Head of caudate nucleus (tissue), 42 donors: ENCODE measurements around the gene PSMD5.
A peak's percentile ranks its signal among the peaks of the same experiment; 100 is the strongest.

Experiments
- DNase-seq, 42 donors: peaks; one replicate each; pipeline versions ENCODE4 v3.0.0 to v3.0.0-alpha.2; 2020 to 2021; ENCODE audit warnings: mixed read lengths in 7 of 42
- intact Hi-C: fragments of 100-400 bp; cut with DNase I; formaldehyde crosslinking; loops from one replicate; pipeline ENCODE4 v1.15.0; 2022

Gene PSMD5

GRCh38 chr9:120875954-120876841 lies 33.5 kb upstream of the PSMD5 start:
- intact Hi-C loops: loop anchor here (5.0 kb wide), 1 partner anchor 61 kb away; no protein-coding TSS in a partner anchor
- DNase-seq: peak; percentile 74 to 96 (median 86)

DNA sequence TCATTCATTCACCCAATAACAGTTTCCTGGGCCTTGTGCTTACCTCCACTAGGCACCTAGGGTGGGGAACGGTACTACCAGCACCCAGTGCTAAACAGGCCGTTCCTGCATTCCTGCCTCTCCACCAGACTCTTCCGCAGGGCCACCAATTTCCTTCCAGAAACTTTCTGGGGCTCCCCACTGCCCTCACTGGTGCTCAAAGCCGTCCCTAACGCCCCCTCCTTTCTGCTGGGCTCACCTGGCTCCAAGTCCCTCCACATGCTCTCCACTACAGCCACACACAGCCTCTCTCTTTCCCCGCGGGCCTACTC lies 32.9 kb upstream of the PSMD5 start:
- intact Hi-C loops: loop anchor here (5.0 kb wide), 1 partner anchor 62 kb away; no protein-coding TSS in a partner anchor
- DNase-seq: no peak

GRCh38 chr9:120875195-120875565 lies 32.5 kb upstream of the PSMD5 start:
- intact Hi-C loops: loop anchor here (5.0 kb wide), 1 partner anchor 62 kb away; no protein-coding TSS in a partner anchor

DNA sequence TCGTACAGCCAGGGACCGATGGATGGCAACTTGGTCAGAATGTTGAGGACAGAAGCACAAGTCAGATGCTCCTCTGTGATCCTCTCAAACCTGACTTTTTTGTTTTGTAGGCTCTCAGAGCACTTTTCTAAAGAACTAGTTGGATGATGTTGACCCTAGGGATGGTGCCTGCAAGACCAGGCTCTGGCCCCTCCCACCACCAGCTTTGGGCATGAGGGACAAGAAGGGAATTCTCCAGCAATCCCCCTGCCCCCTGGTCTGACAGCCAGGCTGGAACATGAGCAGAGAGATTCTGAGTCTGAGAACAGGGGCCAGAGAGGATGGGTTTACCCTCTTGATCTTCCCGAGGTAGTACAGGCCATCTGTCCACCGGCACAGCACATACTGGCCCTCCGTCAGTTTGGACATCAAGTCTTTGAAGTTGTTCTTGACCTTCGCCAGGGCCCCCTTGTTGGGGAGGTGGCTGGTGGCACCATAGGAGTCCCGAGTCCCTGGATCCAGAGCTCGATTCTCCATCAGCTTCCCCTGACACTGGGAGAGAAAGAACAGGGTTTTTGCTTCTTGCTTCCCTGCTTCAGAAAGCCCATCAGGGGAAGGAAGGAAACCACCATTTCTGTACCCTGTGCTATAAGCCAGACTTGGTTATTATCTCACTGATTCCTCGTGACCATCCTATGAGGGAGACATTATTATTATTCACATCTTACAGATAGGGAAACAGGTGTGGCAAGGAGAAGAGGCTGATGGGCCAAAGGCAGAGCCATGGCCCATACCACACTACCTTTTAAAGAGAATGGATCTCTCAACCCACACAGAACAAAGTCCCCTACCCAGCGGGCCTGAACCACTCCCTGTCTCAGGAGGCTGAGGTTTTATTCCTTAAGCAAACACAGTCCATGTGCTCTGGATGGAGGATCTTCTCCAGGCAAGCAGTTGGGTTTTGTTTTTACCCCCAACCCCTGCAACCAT lies 31.8 kb upstream of the PSMD5 start:
- intact Hi-C loops: loop anchor here (5.0 kb wide), 1 partner anchor 63 kb away; no protein-coding TSS in a partner anchor
- no peak for DNase-seq

More at GRCh38 chr9:120875195-120875565, 32.5 kb upstream of the PSMD5 start:
- no peak for DNase-seq

- intact Hi-C loops: no loop called here
- DNase-seq: no peak
These were observed 30.8 kb upstream of the PSMD5 start for GRCh38 chr9:120873512-120873911.

GRCh38 chr9:120872791-120873502 lies 30.2 kb upstream of the PSMD5 start:
- DNase-seq: no peak
- intact Hi-C loops: no loop called here

GRCh38 chr9:120870206-120870605 lies 27.5 kb upstream of the PSMD5 start:
- DNase-seq: no peak
- intact Hi-C loops: no loop called here

- no peak for DNase-seq
- intact Hi-C loops: no loop called here
These were observed 27.0 kb upstream of the PSMD5 start for GRCh38 chr9:120869726-120870125.

GRCh38 chr9:120869360-120869687 lies 26.6 kb upstream of the PSMD5 start:
- intact Hi-C loops: no loop called here
- DNase-seq: no peak

GRCh38 chr9:120868676-120869359 lies 26.1 kb upstream of the PSMD5 start:
- intact Hi-C loops: no loop called here

DNA sequence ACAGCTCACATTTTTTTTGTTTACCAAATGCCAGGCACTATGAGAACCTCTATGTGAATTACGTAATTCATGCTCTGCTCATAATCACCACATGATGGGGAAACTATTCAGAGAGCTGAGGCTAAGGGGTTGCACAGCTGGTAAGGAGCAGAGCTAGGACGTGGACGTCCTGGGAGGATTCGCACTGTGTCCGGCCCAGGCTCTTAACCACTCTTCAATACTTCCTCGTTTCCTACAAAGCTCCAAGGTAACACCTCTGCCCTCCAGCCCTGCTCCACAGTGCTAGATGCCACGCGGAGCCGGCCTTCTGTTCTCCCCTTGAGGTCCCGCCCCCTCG lies 25.6 kb upstream of the PSMD5 start:
- no peak for DNase-seq
- intact Hi-C loops: no loop called here

More at GRCh38 chr9:120868676-120869359, 26.1 kb upstream of the PSMD5 start:
- DNase-seq: peak; percentile 87 to 98 (median 94)

DNA sequence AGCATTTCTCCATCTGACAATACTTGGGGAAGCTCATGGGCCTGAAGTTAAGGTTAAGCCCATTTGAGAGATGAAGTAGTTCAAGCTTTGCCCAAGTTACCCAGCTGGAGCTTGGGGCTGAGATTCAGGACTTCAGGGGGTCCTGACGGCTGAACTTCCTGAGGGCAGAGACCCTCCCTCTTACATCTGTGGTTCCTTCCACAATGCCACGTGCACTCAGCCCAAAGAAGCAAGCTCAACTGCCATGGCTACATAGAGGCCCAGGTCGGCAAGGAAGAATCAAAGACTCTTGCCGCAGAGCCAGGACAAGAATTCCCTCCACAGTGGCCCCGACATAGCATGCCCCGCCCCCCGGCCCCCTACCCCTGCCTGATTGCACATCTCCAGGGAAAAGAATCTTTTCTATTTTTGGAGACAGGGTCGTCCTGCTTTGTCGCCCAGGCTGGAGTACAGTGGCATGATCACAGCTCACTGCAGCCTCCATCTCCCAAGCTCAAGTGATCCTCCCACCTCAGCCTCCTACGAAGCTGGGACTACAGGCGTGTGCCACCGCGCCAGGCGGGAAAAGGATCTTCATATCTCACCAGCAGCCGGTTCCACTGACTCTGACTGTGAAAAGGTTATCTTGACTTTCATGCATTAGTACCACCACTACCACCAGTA lies 25.1 kb upstream of the PSMD5 start:
- DNase-seq: no peak
- intact Hi-C loops: no loop called here

DNA sequence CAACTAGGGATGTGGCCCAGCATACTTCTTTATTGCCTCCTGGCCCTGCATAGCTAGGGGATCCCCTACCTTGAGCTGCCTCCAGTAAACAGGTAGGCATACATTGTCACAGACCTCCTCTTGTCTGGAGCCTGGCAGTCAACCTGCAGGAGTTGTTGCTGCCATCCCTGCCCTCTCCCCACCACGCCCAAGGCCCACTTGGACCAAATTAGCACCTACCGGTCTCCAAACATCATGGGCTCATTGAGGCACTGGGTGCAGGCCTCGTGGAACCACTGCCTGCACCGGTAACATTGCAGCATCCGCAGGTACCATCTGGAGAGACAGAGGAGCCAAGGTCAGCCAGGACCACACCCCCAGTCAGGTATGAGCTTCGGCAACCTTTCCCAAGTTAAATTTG lies 23.9 kb upstream of the PSMD5 start:
- no peak for DNase-seq
- intact Hi-C loops: no loop called here

DNA sequence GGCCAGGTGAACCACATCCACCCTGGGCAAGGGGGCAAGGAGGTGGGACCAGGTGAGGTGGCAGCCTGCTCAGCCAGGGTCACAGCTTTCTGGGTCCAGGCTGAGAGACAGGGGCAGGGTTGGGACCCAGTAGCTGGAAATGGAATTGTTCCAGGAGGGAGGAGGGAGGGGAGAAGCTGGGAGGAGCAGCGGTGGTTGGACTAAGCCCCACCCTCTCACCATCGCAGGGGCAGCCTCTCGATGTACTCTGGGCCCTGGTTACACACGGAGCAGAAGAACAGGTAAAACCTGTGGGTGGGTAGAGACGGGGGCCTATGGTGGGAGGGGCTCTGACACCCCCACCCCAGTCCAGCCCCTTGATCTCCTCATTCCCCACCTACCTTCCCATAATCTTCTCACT lies 23.1 kb upstream of the PSMD5 start:
- no peak for DNase-seq
- intact Hi-C loops: no loop called here

GRCh38 chr9:120865176-120865575 lies 22.5 kb upstream of the PSMD5 start:
- no peak for DNase-seq
- intact Hi-C loops: no loop called here

GRCh38 chr9:120864719-120865118 lies 22.0 kb upstream of the PSMD5 start:
- no peak for DNase-seq
- intact Hi-C loops: no loop called here

DNA sequence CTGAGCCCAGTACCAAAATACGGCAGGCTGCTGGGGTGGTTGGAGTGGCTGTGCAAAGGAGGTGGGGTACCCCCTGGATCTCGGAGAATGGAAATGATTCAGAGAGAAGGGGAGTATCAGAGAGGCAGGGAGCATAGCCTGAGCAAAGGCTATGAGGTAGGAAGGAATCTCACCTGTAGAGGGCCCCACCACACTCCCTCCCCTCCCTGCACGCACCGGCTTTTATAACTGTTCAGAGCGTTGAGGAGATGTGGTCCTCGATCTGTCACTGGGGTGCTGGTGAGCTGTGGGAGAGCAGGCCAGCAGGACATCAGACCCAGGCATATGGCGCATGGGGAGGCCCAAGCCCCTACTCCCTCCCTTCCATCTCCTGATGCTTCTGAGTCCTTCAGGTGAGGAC lies 21.1 kb upstream of the PSMD5 start:
- DNase-seq: no peak
- intact Hi-C loops: no loop called here

DNA sequence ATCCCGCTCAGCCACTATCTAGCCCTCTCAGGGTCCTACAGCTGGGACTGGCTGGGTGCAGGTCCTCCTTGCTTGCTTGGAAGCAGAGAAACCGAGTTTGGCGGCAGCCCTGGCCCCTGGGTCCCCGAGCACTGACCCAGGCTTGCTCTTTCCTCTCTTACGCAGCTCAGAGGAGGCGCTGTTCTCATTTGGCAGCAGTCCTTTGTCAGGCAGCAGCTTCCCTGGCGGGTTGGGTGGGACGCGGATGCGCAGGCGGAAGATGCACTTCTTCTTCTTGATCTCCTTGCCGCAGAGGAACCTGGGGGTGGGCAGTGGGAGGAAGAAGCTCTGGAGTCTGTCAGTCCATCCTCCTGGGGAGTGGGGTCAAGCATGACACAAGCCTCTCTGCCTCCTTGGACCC lies 19.7 kb upstream of the PSMD5 start:
- DNase-seq: peak in 37 of 42 donors; percentile 21 to 89 (median 65)
- intact Hi-C loops: no loop called here
